ENCODE data around the gene WNT7B.

WNT7B gene

GRCh38 chr22:45896153-45896951 is 80.6 kb downstream of the WNT7B start:
- DNase-seq (ENCODE audit: low spot score) (peak; percentile 70), ATAC-seq (ENCODE audit: low read depth) (peak; percentile 84)
- TF ChIP-seq CTCF (IDR thresholded peaks at IDR 0.05; ENCODE audit: poor library complexity, severe bottlenecking): no peak
- peak overlapping the region; percentile 39 for H3K27ac ChIP-seq (ENCODE audit: poor library complexity, severe bottlenecking)
- no peaks in the 10 kb centered on the region for H3K9me3 ChIP-seq (ENCODE audit: severe bottlenecking)
- H3K27me3 ChIP-seq (ENCODE audit: insufficient read depth, poor library complexity, severe bottlenecking): no peaks in the 10 kb centered on the region
- H3K36me3 ChIP-seq (ENCODE audit: low read depth): no peaks in the 10 kb centered on the region
- no peak overlapping the region for H3K4me3 ChIP-seq (ENCODE audit: severe bottlenecking)
- H3K4me1 ChIP-seq (ENCODE audit: insufficient read depth, poor library complexity, severe bottlenecking): peaks cover 17% of the 10 kb centered on the region

GRCh38 chr22:45895436-45896152 is 81.4 kb downstream of the WNT7B start:
- TF ChIP-seq CTCF (IDR thresholded peaks at IDR 0.05; ENCODE audit: poor library complexity, severe bottlenecking): no peak
- ATAC-seq (ENCODE audit: low read depth) (no peak), DNase-seq (ENCODE audit: low spot score) (peak; percentile 31)
- Histone ChIP-seq H3K4me1 (ENCODE audit: insufficient read depth, poor library complexity, severe bottlenecking) (peaks cover 17% of the 10 kb centered on the region), H3K36me3 (ENCODE audit: low read depth) (no peaks in the 10 kb centered on the region), H3K27me3 (ENCODE audit: insufficient read depth, poor library complexity, severe bottlenecking) (no peaks in the 10 kb centered on the region), H3K9me3 (ENCODE audit: severe bottlenecking) (no peaks in the 10 kb centered on the region), H3K27ac (ENCODE audit: poor library complexity, severe bottlenecking) (no peak overlapping the region), H3K4me3 (ENCODE audit: severe bottlenecking) (no peak overlapping the region)

- no peaks in the 10 kb centered on the region for H3K36me3 ChIP-seq (ENCODE audit: low read depth)
- H3K9me3 ChIP-seq (ENCODE audit: severe bottlenecking): no peaks in the 10 kb centered on the region
- H3K4me3 ChIP-seq (ENCODE audit: severe bottlenecking): no peak overlapping the region
- no peak for ATAC-seq (ENCODE audit: low read depth)
- peak; percentile 28 for DNase-seq (ENCODE audit: low spot score)
- H3K27me3 ChIP-seq (ENCODE audit: insufficient read depth, poor library complexity, severe bottlenecking): no peaks in the 10 kb centered on the region
- H3K27ac ChIP-seq (ENCODE audit: poor library complexity, severe bottlenecking): no peak overlapping the region
- peaks cover 17% of the 10 kb centered on the region for H3K4me1 ChIP-seq (ENCODE audit: insufficient read depth, poor library complexity, severe bottlenecking)
- no peak for TF ChIP-seq CTCF (IDR thresholded peaks at IDR 0.05; ENCODE audit: poor library complexity, severe bottlenecking)
Measured at GRCh38 chr22:45893516-45893915, 83.4 kb downstream of the WNT7B start.

GRCh38 chr22:45892681-45893461 is 84.1 kb downstream of the WNT7B start:
- no peak overlapping the region for H3K4me3 ChIP-seq (ENCODE audit: severe bottlenecking)
- H3K4me1 ChIP-seq (ENCODE audit: insufficient read depth, poor library complexity, severe bottlenecking): peaks cover 19% of the 10 kb centered on the region
- no peaks in the 10 kb centered on the region for H3K9me3 ChIP-seq (ENCODE audit: severe bottlenecking)
- H3K27me3 ChIP-seq (ENCODE audit: insufficient read depth, poor library complexity, severe bottlenecking): no peaks in the 10 kb centered on the region
- peak; percentile 42 for DNase-seq (ENCODE audit: low spot score)
- TF ChIP-seq CTCF (IDR thresholded peaks at IDR 0.05; ENCODE audit: poor library complexity, severe bottlenecking): no peak
- no peak for ATAC-seq (ENCODE audit: low read depth)
- H3K27ac ChIP-seq (ENCODE audit: poor library complexity, severe bottlenecking): no peak overlapping the region
- H3K36me3 ChIP-seq (ENCODE audit: low read depth): no peaks in the 10 kb centered on the region
